Endothelial cell of umbilical vein (primary cell): ENCODE data around the gene EGF. TPM values are rescaled to one million over a fixed set of nuclear protein-coding genes. Genes with fewer than 3 reads are reported as not detected.

ENCODE experiments used
- BruUV-seq: library from RNA; stranded (reverse); fragments of 400-500 nt; replicated peaks from 2 replicates; lab custom pipeline; 2021; lab: Mats Ljungman, UMichigan
- CTCF ChIA-PET: fragments of 300-600, 350-600 bp; sonication (Branson Sonifier 250); formaldehyde crosslinking; loops from one replicate; lab custom pipeline; 2021; ENCODE audit warnings: antibody characterized with exemption, inconsistent platforms; lab: Charles Lee
- POLR2A ChIA-PET: fragments of 300-600, 350-600 bp; sonication (Branson Sonifier 250); formaldehyde crosslinking; loops from one replicate; lab custom pipeline; 2021; ENCODE audit warnings: antibody characterized with exemption, inconsistent platforms; lab: Charles Lee
- DNase-seq: peaks from one replicate; pipeline ENCODE4 v3.0.0-alpha.2; 2011; ENCODE audit warnings: low read depth, low spot score
- FAIRE-seq: peaks from 2 replicates; lab custom pipeline; 2011; peaks lifted over from hg19 to GRCh38; lab: Jason Lieb, UNC
- H2AFZ ChIP-seq: 2 replicates; pipeline ENCODE4 v1.6.0; 2012; ENCODE audit warnings: low read depth, low read length, control low read depth, inconsistent platforms
- H3K27ac ChIP-seq: 2 replicates; pipeline ENCODE4 v1.5.1; 2011; ENCODE audit warnings: low read depth, mild to moderate bottlenecking, control low read depth, low read length, moderate library complexity; ENCODE audit not compliant: insufficient read depth
- H3K27me3 ChIP-seq, 2 experiments: 2 replicates each; pipeline versions ENCODE4 v1.6.0 to v1.6.1; 2011; ENCODE audit warnings: low read length in 2 of 2, mixed read lengths in 1 of 2; ENCODE audit not compliant: control insufficient read depth in 2 of 2, insufficient read depth in 2 of 2
- H3K36me3 ChIP-seq, 2 experiments: 2 replicates in 1 of 2; 3 replicates in 1 of 2; pipeline ENCODE4 v1.5.1; 2011; ENCODE audit warnings: low read length in 2 of 2, mild to moderate bottlenecking in 1 of 2, moderate library complexity in 1 of 2; ENCODE audit not compliant: control insufficient read depth in 2 of 2, insufficient read depth in 2 of 2; ENCODE audit errors: extremely low read depth in 1 of 2
- H3K4me1 ChIP-seq: 3 replicates; pipeline ENCODE4 v1.5.1; 2011; ENCODE audit warnings: mild to moderate bottlenecking, low read length; ENCODE audit not compliant: control insufficient read depth, insufficient read depth; ENCODE audit errors: extremely low read depth
- H3K4me2 ChIP-seq: 2 replicates; pipeline ENCODE4 v1.6.1; 2011; ENCODE audit warnings: low read length, control low read depth, mixed read lengths; ENCODE audit not compliant: insufficient read depth
- H3K4me3 ChIP-seq, 3 experiments: fragments of 200-600 bp in 1 of 3; sonication (generic), shearing (Covaris generic) in 1 of 3; replicated peaks in 1 of 3; 2 replicates each; pipeline ENCODE4 v1.5.1; 2011 to 2016; ENCODE audit warnings: control low read depth in 3 of 3, low read length in 3 of 3, mild to moderate bottlenecking in 2 of 3, inconsistent platforms in 1 of 3, low read depth in 1 of 3, moderate library complexity in 1 of 3; ENCODE audit not compliant: insufficient read depth in 1 of 3
- H3K79me2 ChIP-seq: 2 replicates; pipeline ENCODE4 v1.6.0; 2012; ENCODE audit warnings: low read length, inconsistent platforms; ENCODE audit not compliant: control insufficient read depth, insufficient read depth
- H3K9ac ChIP-seq: replicated peaks from 2 replicates; pipeline ENCODE3; 2011; ENCODE audit warnings: low read length, control low read depth; ENCODE audit not compliant: insufficient read depth; ENCODE audit errors: extremely low read depth
- H3K9me1 ChIP-seq: replicated peaks from 3 replicates; pipeline ENCODE4 v1.6.0; 2011; ENCODE audit warnings: mild to moderate bottlenecking, low read length; ENCODE audit not compliant: control insufficient read depth, insufficient read depth; ENCODE audit errors: extremely low read depth
- H3K9me3 ChIP-seq: replicated peaks from 2 replicates; pipeline ENCODE4 v1.5.1; 2012; ENCODE audit warnings: low read length, inconsistent platforms; ENCODE audit not compliant: control insufficient read depth, insufficient read depth
- H4K20me1 ChIP-seq: replicated peaks from 2 replicates; pipeline ENCODE3; 2011; ENCODE audit warnings: mild to moderate bottlenecking, low read length; ENCODE audit not compliant: control insufficient read depth, insufficient read depth; ENCODE audit errors: extremely low read depth
- CTCF ChIP-seq, 2 donors: IDR thresholded peaks; 1 replicate in 1 of 2; 2 replicates in 1 of 2; pipeline ENCODE4 v1.5.1; 2011; ENCODE audit warnings: low read length in 2 of 2, mild to moderate bottlenecking in 2 of 2, moderate library complexity in 2 of 2, control low read depth in 1 of 2, inconsistent platforms in 1 of 2, low read depth in 1 of 2; ENCODE audit not compliant: insufficient read depth in 1 of 2; ENCODE audit errors: extremely low read depth in 1 of 2
- EZH2 ChIP-seq: IDR thresholded peaks from 2 replicates; pipeline ENCODE4 v1.6.1; 2012; ENCODE audit warnings: borderline replicate concordance, low read depth, mild to moderate bottlenecking, moderate library complexity, low read length, inconsistent platforms; ENCODE audit not compliant: severe bottlenecking
- FOS ChIP-seq: IDR thresholded peaks from 2 replicates; pipeline ENCODE4 v1.6.1; 2011; ENCODE audit warnings: mild to moderate bottlenecking, low read length, moderate library complexity, borderline replicate concordance; ENCODE audit not compliant: insufficient read depth
- GATA2 ChIP-seq: IDR thresholded peaks from 2 replicates; pipeline ENCODE4 v1.7.0; 2011; ENCODE audit warnings: low read depth, mild to moderate bottlenecking, moderate library complexity, mixed read lengths, low read length; ENCODE audit not compliant: insufficient read length, insufficient read depth
- JUN ChIP-seq: IDR thresholded peaks from 2 replicates; pipeline ENCODE4 v1.6.1; 2011; ENCODE audit warnings: borderline replicate concordance, low read depth; ENCODE audit not compliant: insufficient read length, insufficient read depth
- MAX ChIP-seq: IDR thresholded peaks from 2 replicates; pipeline ENCODE4 v1.6.1; 2011; ENCODE audit not compliant: insufficient read depth, insufficient read length
- MYC ChIP-seq: IDR thresholded peaks from one replicate; pipeline ENCODE4 v1.6.1; 2011; ENCODE audit warnings: mild to moderate bottlenecking, low read depth, low read length
- POLR2A ChIP-seq: IDR thresholded peaks from 2 replicates; pipeline ENCODE4 v1.6.1; 2012; ENCODE audit warnings: low read depth, mild to moderate bottlenecking, control low read depth, low read length
- POLR2AphosphoS5 ChIP-seq: IDR thresholded peaks from 2 replicates; pipeline ENCODE4 v1.6.1; 2012; ENCODE audit warnings: low read depth, mild to moderate bottlenecking, control low read depth, low read length, moderate library complexity; ENCODE audit not compliant: insufficient read depth
- dilution Hi-C: fragments of 300-500 bp; cut with MboI; formaldehyde crosslinking; loops from one replicate; pipeline ENCODE4 v1.15.0; 2019; ENCODE audit warnings: low sequenced_read_pairs; ENCODE audit not compliant: extremely low pct_ligation_motif_present
- intact Hi-C: fragments of 100-400 bp; cut with micrococcal nuclease; formaldehyde crosslinking; loops from one replicate; pipeline ENCODE4 v1.10.0; 2022
- polyA plus RNA-seq, 4 experiments: library from polyadenylated mRNA; depleted of rRNA in 3 of 4; stranded (reverse) in 3 of 4; unstranded in 1 of 4; fragments of >200 nt; gene quantifications; 2 replicates each; pipeline versions ENCODE4 v1.2.1 to v1.2.3, GENCODE V29; 2011 to 2012; ENCODE audit warnings: missing spikeins in 1 of 4
- total RNA-seq: library from RNA; stranded (reverse); gene quantifications from 2 replicates; pipeline ENCODE4 v1.2.3, GENCODE V29; 2021

EGF gene
- total and polyA plus RNA-seq, 2 donors (not counting 3 experiments of a cell fraction or from before 2014, with no cell fraction given), result not detected

GRCh38 chr4:109953556-109953955 lies 40.9 kb downstream of the EGF start:
- Histone ChIP-seq H3K79me2 (no peaks in the 10 kb centered on the region), H3K9ac (no peak overlapping the region), H2AFZ (no peak overlapping the region), H3K4me2 (no peak overlapping the region), H3K4me1 (no peaks in the 10 kb centered on the region), H4K20me1 (no peaks in the 10 kb centered on the region), H3K27ac (no peak overlapping the region), H3K4me3 (no peak overlapping the region), H3K9me3 (no peaks in the 10 kb centered on the region), H3K9me1 (no peaks in the 10 kb centered on the region), H3K36me3 (no peaks in the 10 kb centered on the region), H3K27me3 (no peaks in the 10 kb centered on the region)
- DNase-seq (no peak), FAIRE-seq (no peak)
- POLR2A ChIA-PET, result no interaction called here
- CTCF ChIA-PET, result interaction anchor here (0.8 to 1.0 kb wide), 2 partner anchors 9 to 1935 kb away, joined by 3 read pairs; no protein-coding TSS in a partner anchor
- intact Hi-C loops (no loop called here), dilution Hi-C loops (no loop called here)
- TF ChIP-seq EZH2, result no peak
- TF ChIP-seq POLR2A, result no peak
- TF ChIP-seq POLR2AphosphoS5, result no peak
- TF ChIP-seq CTCF (IDR thresholded peaks at IDR 0.05; ENCODE audit: extremely low read depth in 1 of 2, insufficient read depth in 1 of 2, low read depth in 1 of 2, low read length in 2 of 2), result no peak
- TF ChIP-seq JUN, result no peak
- TF ChIP-seq MYC, result no peak
- no peak for TF ChIP-seq GATA2
- no peak for TF ChIP-seq MAX
- TF ChIP-seq FOS, result no peak
- BruUV-seq, result no TSS peak
